ENCODE data around the gene KCND3.

The KCND3 gene

DNA sequence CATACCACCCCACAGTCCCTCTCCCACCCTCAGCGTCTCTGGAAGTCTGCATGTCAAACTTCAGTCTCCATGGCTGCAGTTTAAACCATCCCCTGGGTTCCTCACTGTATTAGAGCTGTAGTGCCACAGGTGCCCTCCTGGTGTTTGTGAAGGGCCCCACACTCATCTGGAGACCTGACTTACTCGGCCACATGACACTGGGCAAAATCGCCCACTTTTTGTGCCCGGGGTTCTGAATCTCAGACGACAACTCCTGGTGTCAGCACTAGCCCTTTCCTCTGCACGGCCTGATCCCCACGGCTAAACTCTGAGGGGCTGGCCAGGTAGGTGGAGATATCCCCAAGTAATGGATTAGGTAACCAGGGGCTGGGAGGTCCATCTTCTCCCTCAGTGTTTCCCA is 256.8 kb downstream of the KCND3 start:
- no peak overlapping the region for H3K27ac ChIP-seq (ENCODE audit: low read depth, low read length, poor library complexity, severe bottlenecking)

GRCh38 chr1:111731956-111732355 is 257.5 kb downstream of the KCND3 start:
- Histone ChIP-seq H3K27ac (ENCODE audit: low read depth, low read length, poor library complexity, severe bottlenecking) (no peak overlapping the region), H3K9me2 (ENCODE audit: low read depth, low read length) (no peaks in the 10 kb centered on the region), H3K9me3 (ENCODE audit: low read length) (no peaks in the 10 kb centered on the region), H3K27me3 (ENCODE audit: insufficient read depth, low read length) (no peaks in the 10 kb centered on the region), H4K20me1 (ENCODE audit: insufficient read depth, low read length) (no peaks in the 10 kb centered on the region), H3K36me3 (ENCODE audit: insufficient read depth, low read length) (no peaks in the 10 kb centered on the region), H3K4me2 (ENCODE audit: low read length) (no peak overlapping the region), H3K9ac (ENCODE audit: low read length) (no peak overlapping the region), H2AFZ (ENCODE audit: low read length) (no peak overlapping the region), H3K4me3 (ENCODE audit: low read depth, low read length, poor library complexity, severe bottlenecking) (no peak overlapping the region), H3K79me2 (ENCODE audit: insufficient read depth, low read length) (no peaks in the 10 kb centered on the region), H3K4me1 (ENCODE audit: insufficient read depth, low read length, severe bottlenecking) (peaks cover under 1% of the 10 kb centered on the region), H3F3A (ENCODE audit: insufficient read depth, low read length) (no peaks in the 10 kb centered on the region)
- TF ChIP-seq EZH2 (IDR thresholded peaks at IDR 0.05; ENCODE audit: borderline replicate concordance, low read length) (no peak), CTCF (IDR thresholded peaks at IDR 0.05; ENCODE audit: low read length) (no peak)

More for the DNA sequence above, 256.8 kb downstream of the KCND3 start:
- H3K9me3 ChIP-seq (ENCODE audit: low read length): no peaks in the 10 kb centered on the region
- H4K20me1 ChIP-seq (ENCODE audit: insufficient read depth, low read length): no peaks in the 10 kb centered on the region
- H3F3A ChIP-seq (ENCODE audit: insufficient read depth, low read length): no peaks in the 10 kb centered on the region
- H3K79me2 ChIP-seq (ENCODE audit: insufficient read depth, low read length): no peaks in the 10 kb centered on the region
- H3K4me2 ChIP-seq (ENCODE audit: low read length): no peak overlapping the region
- no peaks in the 10 kb centered on the region for H3K27me3 ChIP-seq (ENCODE audit: insufficient read depth, low read length)
- H3K4me3 ChIP-seq (ENCODE audit: low read depth, low read length, poor library complexity, severe bottlenecking): no peak overlapping the region
- H3K9ac ChIP-seq (ENCODE audit: low read length): no peak overlapping the region
- TF ChIP-seq EZH2 (IDR thresholded peaks at IDR 0.05; ENCODE audit: borderline replicate concordance, low read length) (no peak), CTCF (IDR thresholded peaks at IDR 0.05; ENCODE audit: low read length) (no peak)
- H3K4me1 ChIP-seq (ENCODE audit: insufficient read depth, low read length, severe bottlenecking): peaks cover 8% of the 10 kb centered on the region
- no peaks in the 10 kb centered on the region for H3K9me2 ChIP-seq (ENCODE audit: low read depth, low read length)
- no peak overlapping the region for H2AFZ ChIP-seq (ENCODE audit: low read length)
- H3K36me3 ChIP-seq (ENCODE audit: insufficient read depth, low read length): no peaks in the 10 kb centered on the region

GRCh38 chr1:111730706-111731105 is 258.8 kb downstream of the KCND3 start:
- Histone ChIP-seq H3K79me2 (ENCODE audit: insufficient read depth, low read length) (no peaks in the 10 kb centered on the region), H3K4me3 (ENCODE audit: low read depth, low read length, poor library complexity, severe bottlenecking) (no peak overlapping the region), H3K27ac (ENCODE audit: low read depth, low read length, poor library complexity, severe bottlenecking) (no peak overlapping the region), H3K36me3 (ENCODE audit: insufficient read depth, low read length) (no peaks in the 10 kb centered on the region), H3K9me3 (ENCODE audit: low read length) (no peaks in the 10 kb centered on the region), H2AFZ (ENCODE audit: low read length) (no peak overlapping the region), H3K9ac (ENCODE audit: low read length) (no peak overlapping the region), H3F3A (ENCODE audit: insufficient read depth, low read length) (no peaks in the 10 kb centered on the region), H3K27me3 (ENCODE audit: insufficient read depth, low read length) (no peaks in the 10 kb centered on the region), H3K9me2 (ENCODE audit: low read depth, low read length) (no peaks in the 10 kb centered on the region), H3K4me2 (ENCODE audit: low read length) (no peak overlapping the region), H3K4me1 (ENCODE audit: insufficient read depth, low read length, severe bottlenecking) (no peaks in the 10 kb centered on the region), H4K20me1 (ENCODE audit: insufficient read depth, low read length) (no peaks in the 10 kb centered on the region)
- no peak for TF ChIP-seq EZH2 (IDR thresholded peaks at IDR 0.05; ENCODE audit: borderline replicate concordance, low read length)
- TF ChIP-seq CTCF (IDR thresholded peaks at IDR 0.05; ENCODE audit: low read length): no peak
